Trophoblast cell (in vitro differentiated cells and primary cell): ENCODE measurements around the gene CCNY.

Experiments
- DNase-seq, 2 donors: peaks; one replicate each; pipeline ENCODE4 v3.0.0-alpha.2; 2016
- H2AFZ ChIP-seq: 2 replicates; pipeline ENCODE4 v1.6.1; 2013; ENCODE audit warnings: low read length, moderate library complexity, mild to moderate bottlenecking; ENCODE audit not compliant: insufficient read depth, poor library complexity
- H2AK5ac ChIP-seq: 2 replicates; pipeline ENCODE4 v1.6.1; 2013; ENCODE audit warnings: mild to moderate bottlenecking, low read length
- H2BK120ac ChIP-seq: 2 replicates; pipeline ENCODE4 v1.6.1; 2013; ENCODE audit warnings: low read length, mild to moderate bottlenecking, moderate library complexity; ENCODE audit not compliant: insufficient read depth, poor library complexity
- H2BK12ac ChIP-seq: 2 replicates; pipeline ENCODE4 v1.6.1; 2013; ENCODE audit warnings: mild to moderate bottlenecking, low read length, moderate library complexity
- H2BK5ac ChIP-seq: 2 replicates; pipeline ENCODE4 v1.6.1; 2013; ENCODE audit warnings: low read length, low read depth, moderate library complexity, mild to moderate bottlenecking; ENCODE audit not compliant: poor library complexity
- H3K14ac ChIP-seq: 2 replicates; pipeline ENCODE4 v1.6.1; 2013; ENCODE audit warnings: mild to moderate bottlenecking, low read length
- H3K18ac ChIP-seq: 2 replicates; pipeline ENCODE4 v1.6.1; 2013; ENCODE audit warnings: mild to moderate bottlenecking, low read length
- H3K23ac ChIP-seq: 2 replicates; pipeline ENCODE4 v1.6.1; 2013; ENCODE audit warnings: low read length
- H3K27ac ChIP-seq: 2 replicates; pipeline ENCODE4 v1.5.1; 2013; ENCODE audit warnings: low read depth, mild to moderate bottlenecking, inconsistent platforms, low read length, moderate library complexity
- H3K27me3 ChIP-seq: 2 replicates; pipeline ENCODE4 v1.6.1; 2013; ENCODE audit warnings: inconsistent platforms, mild to moderate bottlenecking, low read length, moderate library complexity; ENCODE audit not compliant: insufficient read depth
- H3K36me3 ChIP-seq, 2 experiments: 1 replicate in 1 of 2; 2 replicates in 1 of 2; pipeline ENCODE4 v1.6.1; 2013; ENCODE audit warnings: low read length in 2 of 2, mild to moderate bottlenecking in 2 of 2, moderate library complexity in 1 of 2; ENCODE audit not compliant: insufficient read depth in 2 of 2, control insufficient read depth in 1 of 2
- H3K4ac ChIP-seq: 2 replicates; pipeline ENCODE4 v1.6.1; 2013; ENCODE audit warnings: low read depth, mild to moderate bottlenecking, low read length, moderate library complexity
- H3K4me1 ChIP-seq, 2 experiments: 1 replicate in 1 of 2; 2 replicates in 1 of 2; pipeline ENCODE4 v1.6.1; 2013; ENCODE audit warnings: low read length in 2 of 2, mild to moderate bottlenecking in 2 of 2, moderate library complexity in 1 of 2; ENCODE audit not compliant: insufficient read depth in 2 of 2, control insufficient read depth in 1 of 2
- H3K4me2 ChIP-seq: 2 replicates; pipeline ENCODE4 v1.6.1; 2013; ENCODE audit warnings: inconsistent platforms, mild to moderate bottlenecking, low read length, moderate library complexity
- H3K4me3 ChIP-seq: 2 replicates; pipeline ENCODE4 v1.5.1; 2013; ENCODE audit warnings: mild to moderate bottlenecking, low read depth, low read length, inconsistent platforms
- H3K79me1 ChIP-seq: one replicate; pipeline ENCODE4 v1.6.1; 2013; ENCODE audit warnings: low read length
- H3K79me2 ChIP-seq: 2 replicates; pipeline ENCODE4 v1.6.1; 2013; ENCODE audit warnings: low read length, mild to moderate bottlenecking; ENCODE audit not compliant: control insufficient read depth, insufficient read depth, poor library complexity
- H3K9ac ChIP-seq: 2 replicates; pipeline ENCODE4 v1.6.1; 2013; ENCODE audit warnings: mild to moderate bottlenecking, low read length
- H3K9me3 ChIP-seq: 2 replicates; pipeline ENCODE4 v1.6.1; 2013; ENCODE audit warnings: low read depth, mild to moderate bottlenecking, control low read depth, inconsistent platforms, low read length; ENCODE audit not compliant: insufficient read depth
- H4K12ac ChIP-seq: 2 replicates; pipeline ENCODE4 v1.6.1; 2013; ENCODE audit warnings: low read depth, mild to moderate bottlenecking, low read length, moderate library complexity
- H4K8ac ChIP-seq: 2 replicates; pipeline ENCODE4 v1.6.1; 2013; ENCODE audit warnings: low read depth, mild to moderate bottlenecking, low read length, moderate library complexity
- H4K91ac ChIP-seq: one replicate; pipeline ENCODE4 v1.6.1; 2013; ENCODE audit warnings: low read depth, mild to moderate bottlenecking, low read length, moderate library complexity
- WGBS: extraction: QIAGEN DNeasy Blood & Tissue Kit; methylation state at CpG from one replicate; pipeline ENCODE4 v1.1.7; 2013; ENCODE audit warnings: missing lambda C conversion rate; ENCODE audit not compliant: insufficient read length, insufficient coverage; ENCODE audit errors: extremely low coverage; 5-methylcytosine and 5-hydroxymethylcytosine counted together

Gene CCNY

GRCh38 chr10:35438718-35439571 is 102.6 kb downstream of the CCNY start:
- H3K14ac ChIP-seq = no peak overlapping the region
- no peak overlapping the region for H2BK5ac ChIP-seq
- H3K4ac ChIP-seq = no peak overlapping the region
- H3K18ac ChIP-seq = no peak overlapping the region
- no peaks in the 10 kb centered on the region for H3K27me3 ChIP-seq
- peaks cover 1% of the 10 kb centered on the region for H3K79me2 ChIP-seq
- no peaks in the 10 kb centered on the region for H3K36me3 ChIP-seq
- DNase-seq = no peak
- no peak overlapping the region for H3K4me3 ChIP-seq
- H3K23ac ChIP-seq = no peak overlapping the region
- H2BK12ac ChIP-seq = no peak overlapping the region
- H3K4me2 ChIP-seq = no peak overlapping the region
- H3K79me1 ChIP-seq = no peaks in the 10 kb centered on the region
- H3K27ac ChIP-seq = no peak overlapping the region
- H2AFZ ChIP-seq = no peak overlapping the region
- H3K9ac ChIP-seq = no peak overlapping the region
- H4K8ac ChIP-seq = no peak overlapping the region
- WGBS = no CpG with 5 or more reads among the region's 3 CpGs
- H2AK5ac ChIP-seq = no peak overlapping the region
- H4K12ac ChIP-seq = no peak overlapping the region
- H2BK120ac ChIP-seq = no peak overlapping the region
- peaks cover 0 to 3% of the 10 kb centered on the region in 2 experiments for H3K4me1 ChIP-seq
- peaks cover 2% of the 10 kb centered on the region for H3K9me3 ChIP-seq
- H4K91ac ChIP-seq = no peak overlapping the region

GRCh38 chr10:35440016-35440415 is 103.7 kb downstream of the CCNY start:
- H3K23ac ChIP-seq = no peak overlapping the region

GRCh38 chr10:35442028-35442427 is 105.7 kb downstream of the CCNY start:
- H3K14ac ChIP-seq = no peak overlapping the region
- peaks cover 3% of the 10 kb centered on the region for H3K79me1 ChIP-seq
- H3K4me2 ChIP-seq = no peak overlapping the region
- no peak overlapping the region for H3K27ac ChIP-seq
- H3K79me2 ChIP-seq = peaks cover 1% of the 10 kb centered on the region
- H4K8ac ChIP-seq = no peak overlapping the region
- H3K18ac ChIP-seq = no peak overlapping the region
- no peak overlapping the region for H4K91ac ChIP-seq
- H2BK5ac ChIP-seq = no peak overlapping the region
- peaks cover 12% of the 10 kb centered on the region for H3K9me3 ChIP-seq
- H3K36me3 ChIP-seq = no peaks in the 10 kb centered on the region
- no peak overlapping the region for H4K12ac ChIP-seq
- no peak overlapping the region for H3K4ac ChIP-seq
- no peak overlapping the region for H3K23ac ChIP-seq
- peak in 1 of 2 donors; percentile 21 for DNase-seq
- H2AK5ac ChIP-seq = no peak overlapping the region
- H3K4me1 ChIP-seq = peaks cover 0 to 3% of the 10 kb centered on the region in 2 experiments
- H3K27me3 ChIP-seq = no peaks in the 10 kb centered on the region
- no peak overlapping the region for H2BK120ac ChIP-seq
- H2AFZ ChIP-seq = no peak overlapping the region
- WGBS = no CpG with 5 or more reads among the region's 1 CpG
- no peak overlapping the region for H2BK12ac ChIP-seq
- H3K9ac ChIP-seq = no peak overlapping the region
- H3K4me3 ChIP-seq = no peak overlapping the region

More at GRCh38 chr10:35440016-35440415, 103.7 kb downstream of the CCNY start:
- Histone ChIP-seq H2AFZ (no peak overlapping the region), H3K4me3 (no peak overlapping the region), H4K12ac (no peak overlapping the region), H3K4me2 (no peak overlapping the region), H3K9me3 (peaks cover 8% of the 10 kb centered on the region), H2BK12ac (no peak overlapping the region), H3K79me2 (peaks cover 1% of the 10 kb centered on the region), H3K18ac (peak overlapping the region; percentile 70), H4K8ac (no peak overlapping the region), H2AK5ac (no peak overlapping the region), H3K9ac (no peak overlapping the region), H3K14ac (no peak overlapping the region), H3K79me1 (no peaks in the 10 kb centered on the region), H2BK120ac (no peak overlapping the region), H3K4ac (peak overlapping the region; percentile 34), H3K27ac (no peak overlapping the region), H2BK5ac (no peak overlapping the region), H3K36me3 (no peaks in the 10 kb centered on the region), H3K27me3 (no peaks in the 10 kb centered on the region), H4K91ac (no peak overlapping the region), H3K4me1 (peaks cover 0 to 3% of the 10 kb centered on the region in 2 experiments)
- no CpG with 5 or more reads among the region's 2 CpGs for WGBS
- no peak for DNase-seq

GRCh38 chr10:35442592-35442991 is 106.3 kb downstream of the CCNY start:
- Histone ChIP-seq H2BK12ac (no peak overlapping the region), H3K79me1 (peaks cover 3% of the 10 kb centered on the region), H2BK5ac (no peak overlapping the region), H3K27ac (no peak overlapping the region), H3K4me2 (no peak overlapping the region), H2AFZ (no peak overlapping the region), H3K9me3 (peaks cover 12% of the 10 kb centered on the region), H3K4me1 (peaks cover 0 to 3% of the 10 kb centered on the region in 2 experiments), H3K79me2 (no peaks in the 10 kb centered on the region), H4K8ac (no peak overlapping the region), H2AK5ac (no peak overlapping the region), H3K4me3 (no peak overlapping the region), H3K4ac (no peak overlapping the region), H4K12ac (no peak overlapping the region), H3K36me3 (no peaks in the 10 kb centered on the region), H3K14ac (no peak overlapping the region), H3K18ac (no peak overlapping the region), H3K23ac (no peak overlapping the region), H3K27me3 (no peaks in the 10 kb centered on the region), H2BK120ac (no peak overlapping the region), H3K9ac (no peak overlapping the region), H4K91ac (no peak overlapping the region)
- DNase-seq = no peak
- 100% methylated on average over 2 of the region's 4 CpGs for WGBS
